ENCODE measurements around the gene CMKLR1. TPM values are rescaled to one million over a fixed set of nuclear protein-coding genes. Genes with fewer than 3 reads are reported as not detected.

Gene CMKLR1
- total RNA-seq, 2 donors from 2014 or later = 2.5 to 11.4 TPM

DNA sequence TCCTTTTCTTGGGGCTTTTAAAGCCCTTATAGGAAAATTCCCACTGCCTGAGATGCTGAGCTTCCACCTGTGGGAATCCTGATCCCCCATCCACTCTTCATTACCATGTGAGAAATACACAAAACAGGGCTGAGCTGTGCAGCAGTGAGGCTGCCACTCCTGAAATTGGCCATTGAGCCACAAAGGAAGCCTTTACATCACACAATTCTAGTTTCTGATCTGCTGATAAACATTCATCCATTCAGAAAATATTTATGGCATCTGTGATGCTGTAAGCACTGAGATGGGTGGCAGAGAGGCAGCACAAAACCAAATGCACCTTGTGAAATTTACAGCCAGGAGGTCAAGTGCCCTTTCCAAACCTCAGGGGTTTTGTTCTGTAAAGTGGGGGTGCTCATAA lies 26.2 kb upstream of the CMKLR1 start:
- ATAC-seq = no peak
- DNase-seq = no peak
- intact Hi-C loops (cut with DNase I, micrococcal nuclease) = no loop called here

DNA sequence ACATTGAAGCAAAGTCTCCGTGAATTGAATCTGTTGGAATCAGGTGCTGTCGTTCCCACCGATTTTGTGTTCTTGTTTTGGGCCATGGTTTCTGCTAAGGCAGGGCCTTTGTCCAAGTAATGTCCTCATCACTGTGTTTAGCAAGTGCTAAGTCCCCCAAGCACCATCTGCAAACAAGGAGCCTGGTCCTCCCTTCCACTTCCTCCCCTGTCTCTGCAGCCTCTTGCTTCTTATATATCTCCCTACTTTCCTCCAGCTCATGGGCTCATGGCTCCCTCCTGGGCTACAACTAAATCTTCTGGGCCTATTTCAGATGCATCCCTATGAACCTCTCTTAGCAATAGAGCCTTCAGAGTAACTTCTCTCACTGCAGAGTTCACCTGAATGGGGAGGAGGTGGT lies 25.8 kb upstream of the CMKLR1 start:
- intact Hi-C loops (cut with DNase I, micrococcal nuclease) = no loop called here
- ATAC-seq (no peak), DNase-seq (no peak)

DNA sequence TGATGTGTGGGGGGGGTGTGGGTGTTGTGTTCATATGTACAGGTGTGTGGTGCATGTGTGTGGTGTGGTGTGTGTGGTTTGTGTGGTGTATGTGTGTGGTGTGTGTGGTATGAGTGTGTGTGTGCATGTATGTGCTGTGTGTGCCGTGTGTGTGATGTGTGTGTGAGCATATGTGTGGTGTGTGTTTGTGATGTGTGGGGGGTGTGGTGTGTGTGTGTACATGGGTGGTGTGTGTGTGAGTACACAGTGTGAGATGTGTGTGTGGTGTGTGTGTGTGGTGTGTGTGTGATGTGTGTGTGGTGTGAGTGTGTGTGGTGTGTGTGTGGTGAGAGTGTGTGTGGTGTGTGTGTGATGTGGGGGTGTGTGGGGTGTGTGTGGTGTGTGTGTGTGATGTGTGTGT lies 24.5 kb upstream of the CMKLR1 start:
- no peak for DNase-seq
- intact Hi-C loops (cut with DNase I, micrococcal nuclease) = no loop called here
- ATAC-seq = no peak

DNA sequence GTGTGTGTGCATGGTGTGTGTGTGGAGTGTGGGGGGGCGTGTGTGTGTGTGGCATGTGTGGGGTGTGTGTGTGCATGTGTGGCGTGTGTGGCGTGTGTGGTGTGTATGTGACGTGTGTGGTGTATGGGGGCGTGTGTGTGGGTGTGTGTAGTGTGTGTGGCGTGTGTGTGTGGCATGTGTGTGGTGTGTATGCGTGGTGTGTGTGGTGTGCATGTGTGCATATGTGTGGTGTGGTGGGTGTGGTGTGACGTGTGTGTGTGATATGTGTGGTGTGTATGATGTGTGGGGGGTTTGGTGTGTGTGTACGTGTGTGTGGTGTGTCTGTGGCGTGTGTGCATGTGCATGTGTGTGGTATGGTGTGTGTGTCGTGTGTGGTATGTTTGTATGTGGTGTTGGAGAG lies 24.1 kb upstream of the CMKLR1 start:
- intact Hi-C loops (cut with DNase I, micrococcal nuclease) = no loop called here
- DNase-seq = no peak
- ATAC-seq = no peak

DNA sequence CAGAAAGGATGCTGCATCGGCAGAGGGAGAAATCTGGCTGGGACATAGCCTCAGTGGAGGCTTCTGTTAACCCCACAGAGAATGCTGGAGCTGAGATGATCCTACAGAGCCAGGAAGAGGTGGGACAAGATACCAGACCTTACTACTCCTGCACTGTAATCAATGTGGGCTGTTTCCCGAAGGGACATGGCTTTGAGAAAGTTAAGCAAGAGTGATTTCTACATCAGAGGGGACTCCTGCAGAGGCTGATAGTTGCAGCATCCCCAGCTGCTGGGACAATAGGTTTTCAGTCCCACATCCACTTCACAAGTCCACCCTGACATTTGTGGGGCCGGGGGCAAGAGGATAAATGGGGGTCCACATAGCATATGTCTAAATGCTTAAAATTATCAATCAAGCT lies 22.5 kb upstream of the CMKLR1 start:
- ATAC-seq (no peak), DNase-seq (no peak)
- intact Hi-C loops (cut with DNase I, micrococcal nuclease) = no loop called here

DNA sequence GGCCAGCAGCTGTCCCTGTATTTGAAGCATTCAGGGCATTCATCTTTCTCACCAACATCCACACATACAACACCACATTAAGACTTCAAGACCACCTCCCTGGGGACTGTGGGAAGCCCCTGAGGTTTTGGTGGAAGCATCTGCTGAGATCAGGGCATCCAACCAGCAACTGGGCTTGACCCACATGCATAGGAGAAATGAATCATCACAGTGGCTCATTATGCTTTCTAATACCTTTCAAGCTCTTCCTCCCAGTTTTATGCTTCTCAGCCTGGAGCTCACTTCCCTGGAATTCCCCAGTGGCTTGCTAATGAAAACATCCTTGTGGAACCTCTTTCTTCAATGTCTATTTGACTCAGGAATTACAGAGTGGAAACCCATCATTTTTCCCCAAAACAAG lies 21.4 kb upstream of the CMKLR1 start:
- ATAC-seq (no peak), DNase-seq (no peak)
- intact Hi-C loops (cut with DNase I, micrococcal nuclease) = no loop called here

DNA sequence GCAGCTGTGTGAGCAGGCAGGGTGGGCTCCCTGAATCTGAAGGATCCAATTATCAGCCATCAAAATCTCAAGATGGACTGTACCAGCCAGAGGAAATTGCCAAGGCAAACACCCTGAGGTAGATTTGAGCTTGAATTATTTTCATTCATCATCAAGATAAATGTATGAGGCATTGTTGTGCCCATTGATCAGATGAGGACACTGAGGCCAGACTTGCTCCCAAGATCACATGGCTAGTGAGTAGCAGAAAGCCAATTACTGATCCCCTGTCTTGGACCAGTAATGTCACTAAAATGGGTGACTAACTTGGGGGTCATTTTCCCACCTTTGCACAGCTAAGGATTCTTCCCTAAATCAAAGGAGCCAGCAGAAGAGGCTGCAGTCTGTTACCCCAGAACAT lies 20.9 kb upstream of the CMKLR1 start:
- DNase-seq (no peak), ATAC-seq (no peak)
- intact Hi-C loops (cut with DNase I, micrococcal nuclease) = no loop called here

DNA sequence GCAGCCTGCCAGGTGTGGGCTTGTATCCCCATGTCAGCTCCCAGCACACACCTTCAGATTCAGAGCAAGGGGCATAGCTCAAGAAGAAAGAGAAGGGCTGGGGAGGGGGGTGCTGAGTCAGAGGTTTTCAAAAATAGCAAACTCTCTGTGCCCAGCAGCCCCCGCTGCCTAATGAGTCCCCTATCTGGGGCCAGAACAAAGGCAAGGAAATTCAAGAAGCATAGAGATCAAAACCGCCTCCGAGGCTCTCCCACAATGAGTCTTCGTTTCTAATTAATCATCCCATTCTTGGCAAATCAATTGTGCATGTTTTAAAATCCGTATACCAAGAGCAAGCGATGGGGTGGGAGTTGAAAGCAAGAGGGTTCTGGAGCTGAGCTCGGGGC lies 19.5 kb upstream of the CMKLR1 start:
- DNase-seq (no peak), ATAC-seq (no peak)
- intact Hi-C loops (cut with DNase I, micrococcal nuclease) = no loop called here

DNA sequence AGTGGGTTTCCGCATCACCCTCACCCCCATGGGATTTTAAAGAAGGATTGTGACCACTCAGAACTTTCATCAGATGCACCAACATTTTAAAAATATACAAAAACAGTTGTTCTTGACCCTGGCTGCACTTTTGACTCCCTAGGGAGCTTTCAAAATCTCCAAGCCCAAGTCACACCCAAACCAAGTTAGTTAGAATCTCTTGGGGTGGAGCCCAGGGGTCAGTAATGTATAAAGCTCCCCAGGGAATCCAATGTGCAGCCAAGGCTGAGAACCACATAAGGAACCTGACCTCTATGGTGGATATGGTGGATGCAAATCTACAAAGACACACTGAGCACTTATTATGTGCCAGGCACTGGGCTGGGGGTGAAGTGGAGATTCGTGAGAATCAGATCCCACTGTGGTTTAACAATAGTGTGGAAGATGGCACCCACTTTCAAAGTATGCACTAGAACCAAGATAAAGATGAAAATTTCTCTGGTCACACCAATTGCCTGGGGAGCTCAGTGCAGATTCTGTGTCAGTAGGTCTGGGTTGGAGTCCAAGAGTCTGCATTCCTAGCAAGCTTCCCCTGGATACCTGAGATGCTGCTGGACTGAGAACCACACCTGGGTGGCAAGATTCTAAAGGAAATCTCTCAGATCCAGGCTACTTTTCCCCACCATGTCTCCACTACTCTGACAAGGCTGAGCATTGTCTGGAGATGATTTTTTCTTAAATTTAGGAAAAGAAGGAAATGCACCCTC lies 18.9 kb upstream of the CMKLR1 start:
- no peak for DNase-seq
- intact Hi-C loops (cut with DNase I, micrococcal nuclease) = no loop called here
- no peak for ATAC-seq

DNA sequence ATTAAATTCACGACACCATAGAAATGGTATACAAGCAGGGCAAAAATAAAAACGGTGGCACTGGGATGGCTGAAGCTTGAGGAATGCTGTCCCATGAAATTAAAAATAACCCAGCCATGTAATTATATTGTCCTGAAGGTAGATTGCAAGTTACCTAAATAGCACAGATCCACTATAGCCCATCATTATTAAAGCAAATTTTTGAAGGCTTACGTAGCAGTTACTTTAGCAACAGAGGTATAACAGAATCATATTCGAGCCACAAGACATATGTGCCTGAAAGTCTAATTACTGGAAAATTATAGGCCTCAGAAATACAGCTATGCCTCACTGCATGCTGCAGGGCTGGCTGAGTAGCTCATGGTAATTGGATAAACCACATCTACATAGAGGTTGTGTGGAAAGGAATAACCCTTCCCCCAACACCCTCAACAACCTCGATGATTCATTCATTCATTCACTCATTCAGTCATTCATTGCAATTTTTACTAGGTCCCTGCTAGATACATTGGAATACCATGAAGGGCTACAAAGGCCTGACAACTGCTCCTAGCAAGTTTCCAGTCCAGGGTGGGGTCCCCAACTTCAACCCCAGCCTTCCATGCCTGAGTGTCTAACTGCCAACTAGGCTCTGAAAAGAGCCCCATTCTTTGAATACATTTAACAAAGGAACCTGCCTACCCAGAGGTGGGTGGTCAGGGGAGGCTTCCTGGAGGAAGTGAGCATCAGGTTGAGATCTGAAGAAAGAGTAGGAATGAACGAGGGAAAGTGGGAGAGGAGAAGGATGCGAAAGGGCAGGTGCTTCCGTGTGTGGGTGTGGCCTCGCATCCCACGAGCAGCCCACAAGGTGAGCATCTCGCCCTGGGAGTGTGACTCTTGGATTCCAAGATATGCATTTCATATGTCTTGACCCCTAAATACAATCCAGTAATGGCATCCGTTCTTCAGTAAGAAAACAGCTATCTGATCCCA lies 18.0 kb upstream of the CMKLR1 start:
- DNase-seq = no peak
- no peak for ATAC-seq
- intact Hi-C loops (cut with DNase I, micrococcal nuclease) = no loop called here

DNA sequence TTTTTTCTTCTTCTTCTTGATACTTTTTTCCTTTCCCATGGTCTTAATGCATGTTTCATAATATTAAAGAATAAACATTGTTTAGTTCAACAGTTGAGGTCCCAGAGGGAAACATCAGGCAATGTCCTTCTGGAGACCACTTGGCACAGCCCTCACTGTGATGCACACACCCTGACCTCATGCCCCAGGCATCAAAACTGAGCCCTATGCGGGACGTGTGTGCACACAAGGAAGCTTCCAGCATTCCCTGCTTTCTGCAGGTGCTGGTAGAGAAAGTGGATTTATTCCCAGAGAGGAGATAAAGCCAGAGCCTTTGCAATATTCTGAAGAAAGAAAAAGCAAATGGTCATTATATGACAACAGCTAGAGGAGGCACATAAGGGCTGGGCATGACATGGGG lies 16.0 kb upstream of the CMKLR1 start:
- DNase-seq (no peak), ATAC-seq (no peak)
- intact Hi-C loops (cut with DNase I, micrococcal nuclease) = no loop called here

DNA sequence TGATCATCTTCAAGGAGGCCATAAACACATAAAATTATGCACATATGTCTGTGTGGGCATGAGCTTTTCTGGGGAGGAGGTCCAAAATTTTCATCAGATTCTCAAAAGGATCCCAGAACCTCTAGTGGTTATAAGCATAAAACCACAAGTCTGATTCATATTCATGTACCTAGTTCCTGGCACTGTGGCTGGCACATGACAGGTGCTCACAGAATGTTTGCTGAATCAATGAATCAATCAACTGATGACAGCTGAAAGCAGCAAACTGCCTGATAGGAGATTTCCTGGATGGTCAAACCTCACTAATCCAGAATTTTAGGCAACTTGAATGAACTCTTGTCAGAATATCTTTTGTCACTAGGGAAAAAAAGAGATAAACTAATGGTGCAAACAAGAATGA lies 13.5 kb upstream of the CMKLR1 start:
- DNase-seq (no peak), ATAC-seq (no peak)
- intact Hi-C loops (cut with DNase I, micrococcal nuclease) = no loop called here

DNA sequence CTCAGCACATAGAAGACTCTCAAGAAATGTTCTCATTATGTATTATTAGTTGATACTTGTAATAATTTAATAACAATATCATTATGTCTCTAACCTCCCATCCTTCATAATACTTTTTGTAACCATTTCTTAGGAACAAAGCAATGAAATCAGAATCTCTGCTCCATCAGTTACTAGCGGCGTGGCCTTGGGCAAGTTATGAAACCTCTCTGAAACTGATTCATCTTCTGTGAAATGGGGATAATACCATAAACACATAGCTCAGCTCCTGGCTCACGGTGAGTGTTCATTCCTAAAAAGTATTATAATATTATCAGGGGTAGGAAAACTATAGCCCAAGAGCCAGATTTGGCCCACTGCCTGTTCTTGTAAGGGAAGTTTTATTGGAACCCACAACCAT lies 11.4 kb upstream of the CMKLR1 start:
- intact Hi-C loops (cut with DNase I, micrococcal nuclease) = no loop called here
- ATAC-seq (no peak), DNase-seq (no peak)

DNA sequence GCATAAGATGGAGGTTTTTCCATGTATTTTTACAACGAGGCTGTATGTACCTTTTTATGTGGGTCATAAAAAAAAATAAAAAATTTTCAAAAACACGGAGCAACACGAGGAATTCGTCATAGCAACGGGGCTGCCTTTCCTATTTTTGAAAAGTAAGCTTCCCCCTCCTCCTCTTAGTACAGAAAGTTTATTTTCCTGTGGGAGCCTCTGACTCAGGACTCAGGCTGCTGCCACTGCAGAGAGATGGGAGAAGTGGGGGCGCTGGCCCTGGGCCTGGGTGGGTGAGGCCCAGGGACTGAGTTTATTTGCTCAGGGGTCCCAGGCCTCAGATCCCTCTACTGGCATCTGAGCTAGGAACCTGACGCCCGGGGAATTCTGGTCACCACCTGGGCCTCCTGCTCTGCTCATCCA lies 10.2 kb upstream of the CMKLR1 start:
- ATAC-seq = no peak
- intact Hi-C loops (cut with DNase I, micrococcal nuclease) = no loop called here
- no peak for DNase-seq

DNA sequence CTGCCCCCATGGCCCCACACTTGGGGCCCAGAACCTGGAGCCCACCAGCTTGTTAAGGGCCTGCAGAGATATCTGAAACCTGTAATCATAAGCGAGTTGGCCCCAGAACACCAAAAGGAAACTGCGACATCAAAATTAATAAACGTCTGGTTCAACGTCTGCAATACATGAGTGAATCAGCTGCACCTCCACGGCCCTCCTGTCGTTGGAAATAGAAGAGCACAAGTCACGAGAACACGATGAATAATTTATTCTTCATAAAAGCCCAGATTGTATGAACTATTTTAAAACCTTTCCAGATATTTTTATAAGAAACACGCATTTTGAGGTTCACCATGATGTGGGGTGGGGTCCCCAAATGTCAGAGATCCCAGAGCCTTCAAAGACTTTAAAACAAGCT lies 9.7 kb upstream of the CMKLR1 start:
- ATAC-seq (no peak), DNase-seq (no peak)
- intact Hi-C loops (cut with DNase I, micrococcal nuclease) = no loop called here

DNA sequence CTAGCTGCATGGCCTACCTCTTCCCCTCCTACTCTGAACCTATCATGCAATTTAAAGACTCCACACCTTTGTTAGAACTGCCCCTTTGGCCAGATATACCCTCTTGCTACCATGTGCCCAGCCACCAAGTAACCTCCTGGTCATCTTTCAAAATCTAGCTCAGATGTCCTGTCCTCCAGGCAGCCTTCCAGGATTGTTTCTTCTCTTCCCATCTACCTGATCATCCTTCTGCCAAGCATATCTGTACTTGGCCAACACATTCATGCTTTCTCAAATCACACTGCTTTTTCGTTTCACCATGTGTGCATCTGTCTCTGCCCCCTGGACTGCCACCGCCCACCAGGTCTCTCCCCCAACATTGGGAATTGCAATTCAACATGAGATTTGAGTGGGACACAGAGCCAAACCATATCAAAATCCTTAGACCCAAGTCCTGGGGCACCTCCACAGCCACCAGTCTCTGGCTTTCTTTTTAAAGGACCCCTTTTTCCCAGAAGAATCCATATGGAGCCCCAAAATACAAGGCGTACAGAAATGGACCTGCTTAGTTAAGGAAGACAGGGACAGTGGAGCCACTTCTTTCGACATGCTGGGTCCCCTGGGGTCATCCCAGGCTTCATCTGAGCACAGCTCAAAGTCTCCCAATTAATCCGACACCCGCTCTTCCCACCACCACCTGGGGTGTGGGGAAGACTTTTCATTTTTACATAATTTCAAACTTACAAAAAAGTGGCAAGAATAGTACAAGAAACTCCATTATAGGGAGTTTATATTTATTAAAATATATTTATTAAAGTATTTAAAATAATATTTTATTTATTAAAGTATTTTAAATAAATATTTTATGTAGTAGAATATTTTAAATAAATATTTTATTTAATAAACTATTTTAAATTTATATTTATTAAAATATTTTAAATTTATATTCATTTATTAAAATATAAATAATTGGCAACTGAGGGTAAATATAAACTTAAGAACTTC lies 7.9 kb upstream of the CMKLR1 start:
- DNase-seq = no peak
- ATAC-seq = no peak
- intact Hi-C loops (cut with DNase I, micrococcal nuclease) = no loop called here

DNA sequence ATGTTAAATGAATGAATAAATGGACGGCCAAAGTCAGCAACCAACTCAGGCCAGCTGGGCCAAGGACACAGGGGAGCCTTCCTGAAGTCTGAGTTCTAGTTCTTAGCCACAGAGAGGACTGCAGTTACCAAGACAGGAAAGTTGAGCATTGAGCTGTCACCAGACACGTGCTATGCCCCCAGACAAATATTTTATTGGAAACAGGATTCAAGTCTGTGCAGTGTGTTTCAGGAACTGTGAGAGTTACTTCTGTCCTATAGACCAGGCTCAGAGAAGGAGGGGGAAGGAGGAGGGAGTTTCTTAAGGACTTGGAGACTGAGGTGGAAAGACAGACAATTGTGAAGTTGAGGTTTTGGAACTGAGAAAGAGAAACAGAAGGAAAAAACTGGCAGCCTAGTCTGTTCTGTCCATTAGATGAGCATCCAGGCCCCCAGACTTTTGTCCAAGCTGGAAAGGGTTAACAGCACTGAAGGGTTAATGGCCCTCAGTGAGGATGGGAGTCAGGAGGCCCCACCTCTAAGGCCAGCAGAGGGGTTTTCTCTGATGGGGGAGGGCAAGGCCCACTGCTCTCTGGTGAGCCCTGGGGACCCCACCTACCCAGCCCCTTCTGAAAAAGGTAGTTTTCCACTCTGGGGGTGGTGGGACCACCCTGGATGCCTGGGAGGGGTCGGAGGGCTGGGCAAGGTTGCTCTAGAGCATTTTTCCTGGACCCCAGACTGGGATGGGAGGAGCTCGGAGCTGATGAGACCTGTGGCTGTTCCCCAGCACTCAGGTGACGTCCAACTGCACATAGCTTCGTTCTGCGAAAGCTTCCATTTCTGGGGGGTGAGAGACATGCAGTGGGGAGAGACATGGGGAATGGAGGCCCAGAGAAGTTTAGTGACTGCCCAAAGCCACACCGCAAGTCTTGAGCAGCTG lies 6.9 kb upstream of the CMKLR1 start:
- intact Hi-C loops (cut with DNase I, micrococcal nuclease) = no loop called here
- DNase-seq (no peak), ATAC-seq (no peak)

DNA sequence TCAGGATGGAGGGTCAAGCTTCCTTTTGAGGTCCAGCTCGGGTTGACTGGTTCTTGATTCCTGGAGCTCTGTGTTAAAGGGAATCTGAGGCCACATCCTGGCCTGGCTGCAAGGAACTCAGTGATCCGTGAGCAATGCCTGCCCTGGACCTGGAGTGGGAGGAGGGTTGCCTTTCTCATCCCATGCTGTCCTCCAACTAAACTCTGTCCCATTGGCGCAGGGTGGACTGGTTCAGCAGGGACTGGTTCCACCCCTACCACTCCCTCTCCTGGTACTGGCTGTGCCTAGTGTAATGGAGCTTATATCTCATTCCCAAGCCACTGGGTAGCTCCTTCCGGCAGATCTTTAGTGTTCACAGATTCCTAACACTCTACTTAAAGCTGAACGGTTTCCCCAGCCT lies 3.9 kb upstream of the CMKLR1 start:
- DNase-seq (no peak), ATAC-seq (no peak)
- intact Hi-C loops (cut with DNase I, micrococcal nuclease) = no loop called here

Measured in left colon (tissue), 2 donors.